MCF 10A (cell line): Measurements from ENCODE around the gene BAIAP3. TPM values are rescaled to one million over a fixed set of nuclear protein-coding genes. Genes with fewer than 3 reads are reported as not detected.

Source experiments
- BruUV-seq: library from RNA; stranded (reverse); fragments of 400-500 nt; replicated peaks from 2 replicates; lab custom pipeline; 2021; lab: Mats Ljungman, UMichigan
- CTCF ChIA-PET: fragments of 300-600 bp; sonication (Branson Sonifier 250); formaldehyde crosslinking; extraction: SDS; loops from one replicate; lab custom pipeline; 2021; ENCODE audit warnings: antibody characterized with exemption, inconsistent platforms; lab: Yijun Ruan, JAX
- POLR2A ChIA-PET: fragments of 300-600, 350-650 bp; sonication (Branson Sonifier 250); formaldehyde crosslinking; extraction: SDS; loops from one replicate; lab custom pipeline; 2020; ENCODE audit warnings: antibody characterized with exemption, inconsistent platforms; lab: Yijun Ruan, JAX
- DNase-seq: peaks from one replicate; pipeline ENCODE4 v3.0.0-alpha.2; 2018; ENCODE audit not compliant: unreplicated experiment
- H3K27ac Mint-ChIP-seq: one replicate; pipeline ENCODE4 v1.8.0; 2022; ENCODE audit warnings: mild to moderate bottlenecking, low read depth, mixed read lengths; ENCODE audit not compliant: unreplicated experiment
- H3K27me3 Mint-ChIP-seq: one replicate; pipeline ENCODE4 v1.8.0; 2022; ENCODE audit warnings: mixed read lengths; ENCODE audit not compliant: insufficient read depth, unreplicated experiment
- H3K36me3 Mint-ChIP-seq: one replicate; pipeline ENCODE4 v1.8.0; 2022; ENCODE audit warnings: mild to moderate bottlenecking, moderate library complexity, mixed read lengths; ENCODE audit not compliant: insufficient read depth, unreplicated experiment
- H3K4me1 Mint-ChIP-seq: one replicate; pipeline ENCODE4 v1.8.0; 2022; ENCODE audit warnings: mixed read lengths; ENCODE audit not compliant: insufficient read depth, unreplicated experiment
- H3K4me3 Mint-ChIP-seq: one replicate; pipeline ENCODE4 v1.8.0; 2022; ENCODE audit warnings: mild to moderate bottlenecking, moderate library complexity, mixed read lengths; ENCODE audit not compliant: unreplicated experiment
- H3K9me3 Mint-ChIP-seq: one replicate; pipeline ENCODE4 v1.8.0; 2022; ENCODE audit warnings: mixed read lengths; ENCODE audit not compliant: unreplicated experiment
- CTCF ChIP-seq: fragments of 200-600 bp; IDR thresholded peaks from one replicate; pipeline ENCODE4 v1.8.0; 2022; ENCODE audit warnings: antibody characterized with exemption, mild to moderate bottlenecking; ENCODE audit not compliant: unreplicated experiment
- intact Hi-C: fragments of 100-400 bp; cut with micrococcal nuclease; formaldehyde crosslinking; loops from 2 replicates; pipeline ENCODE4 v1.14.1; 2022
- total RNA-seq: library from RNA; stranded (reverse); gene quantifications from 2 replicates; pipeline ENCODE4 v1.2.3, GENCODE V29; 2022

BAIAP3 gene
- total RNA-seq, 1 experiment from 2014 or later: 0.75 TPM

GRCh38 chr16:1316033-1316405 is 17.4 kb upstream of the BAIAP3 start:
- peaks cover 3% of the 10 kb centered on the region for H3K4me1 Mint-ChIP-seq
- peaks cover 68% of the 10 kb centered on the region for H3K36me3 Mint-ChIP-seq
- H3K9me3 Mint-ChIP-seq: no peaks in the 10 kb centered on the region
- BruUV-seq: no TSS peak
- no peak for DNase-seq
- H3K27me3 Mint-ChIP-seq: no peaks in the 10 kb centered on the region
- no peak overlapping the region for H3K27ac Mint-ChIP-seq
- POLR2A ChIA-PET: interaction anchor here (0.5 to 0.7 kb wide), 2 partner anchors 279 to 531 kb away, joined by 3 to 5 read pairs; no protein-coding TSS in a partner anchor
- TF ChIP-seq CTCF: no peak
- CTCF ChIA-PET: interaction anchor here (0.6 kb wide), 2 partner anchors 14 to 662 kb away, joined by 3 to 4 read pairs; no protein-coding TSS in a partner anchor
- intact Hi-C loops: no loop called here
- no peak overlapping the region for H3K4me3 Mint-ChIP-seq

- Mint-ChIP-seq H3K4me1 (no peaks in the 10 kb centered on the region), H3K4me3 (no peak overlapping the region), H3K9me3 (no peaks in the 10 kb centered on the region), H3K36me3 (peaks cover 84% of the 10 kb centered on the region), H3K27ac (no peak overlapping the region), H3K27me3 (no peaks in the 10 kb centered on the region)
- DNase-seq: no peak
- no peak for TF ChIP-seq CTCF
- POLR2A ChIA-PET: interaction anchor here (1.5 kb wide), 1 partner anchor 26 kb away, joined by 3 read pairs; no protein-coding TSS in a partner anchor
- intact Hi-C loops: no loop called here
- no TSS peak for BruUV-seq
- CTCF ChIA-PET: no interaction called here
These were observed 15.8 kb upstream of the BAIAP3 start for GRCh38 chr16:1317479-1318267.

GRCh38 chr16:1318268-1318545 is 15.2 kb upstream of the BAIAP3 start:
- no peaks in the 10 kb centered on the region for H3K27me3 Mint-ChIP-seq
- no peaks in the 10 kb centered on the region for H3K4me1 Mint-ChIP-seq
- TF ChIP-seq CTCF: no peak
- no TSS peak for BruUV-seq
- CTCF ChIA-PET: no interaction called here
- H3K27ac Mint-ChIP-seq: no peak overlapping the region
- no peaks in the 10 kb centered on the region for H3K9me3 Mint-ChIP-seq
- no peak for DNase-seq
- peaks cover 87% of the 10 kb centered on the region for H3K36me3 Mint-ChIP-seq
- intact Hi-C loops: no loop called here
- POLR2A ChIA-PET: interaction anchor here (1.5 kb wide), 1 partner anchor 25 kb away, joined by 3 read pairs; no protein-coding TSS in a partner anchor
- H3K4me3 Mint-ChIP-seq: no peak overlapping the region

- peaks cover 93% of the 10 kb centered on the region for H3K36me3 Mint-ChIP-seq
- POLR2A ChIA-PET: no interaction called here
- H3K27ac Mint-ChIP-seq: no peak overlapping the region
These were observed 14.4 kb upstream of the BAIAP3 start for GRCh38 chr16:1319041-1319440.

More at GRCh38 chr16:1319041-1319440, 14.4 kb upstream of the BAIAP3 start:
- Mint-ChIP-seq H3K9me3 (no peaks in the 10 kb centered on the region), H3K27me3 (no peaks in the 10 kb centered on the region), H3K4me3 (no peak overlapping the region), H3K4me1 (no peaks in the 10 kb centered on the region)
- no peak for TF ChIP-seq CTCF
- intact Hi-C loops: no loop called here
- DNase-seq: no peak
- CTCF ChIA-PET: interaction anchor here (0.6 kb wide), 1 partner anchor 463 kb away, joined by 4 read pairs; the partner anchor contains the start of gene SPSB3
- no TSS peak for BruUV-seq
